Keratinocyte (primary cell): Measurements from ENCODE around the gene RGMA. TPM values are rescaled to one million over a fixed set of nuclear protein-coding genes. Genes with fewer than 3 reads are reported as not detected.

Source experiments
- DNase-seq: peaks from one replicate; pipeline ENCODE4 v3.0.0-alpha.2; 2011; ENCODE audit warnings: low read depth, missing footprints, low spot score
- FAIRE-seq: peaks from 2 replicates; lab custom pipeline; 2011; peaks lifted over from hg19 to GRCh38; lab: Jason Lieb, UNC
- H2AFZ ChIP-seq: 2 replicates; pipeline ENCODE4 v1.6.0; 2012; ENCODE audit warnings: low read length, control low read depth, inconsistent platforms; ENCODE audit not compliant: control insufficient read depth
- H3K27ac ChIP-seq: 2 replicates; pipeline ENCODE4 v1.5.1; 2011; ENCODE audit warnings: low read length; ENCODE audit not compliant: control insufficient read depth, insufficient read depth
- H3K27me3 ChIP-seq: 3 replicates; pipeline ENCODE4 v1.6.0; 2011; ENCODE audit warnings: low read length; ENCODE audit not compliant: control insufficient read depth, insufficient read depth; ENCODE audit errors: extremely low read depth
- H3K36me3 ChIP-seq, 2 experiments: 2 replicates in 1 of 2; 3 replicates in 1 of 2; pipeline ENCODE4 v1.5.1; 2011; ENCODE audit warnings: low read length in 2 of 2, mild to moderate bottlenecking in 1 of 2; ENCODE audit not compliant: control insufficient read depth in 2 of 2, insufficient read depth in 2 of 2; ENCODE audit errors: extremely low read depth in 1 of 2
- H3K4me1 ChIP-seq: 3 replicates; pipeline ENCODE4 v1.5.1; 2011; ENCODE audit warnings: low read length; ENCODE audit not compliant: control insufficient read depth, insufficient read depth; ENCODE audit errors: extremely low read depth
- H3K4me2 ChIP-seq: 3 replicates; pipeline ENCODE4 v1.6.0; 2011; ENCODE audit warnings: low read depth, low read length; ENCODE audit not compliant: control insufficient read depth, insufficient read depth; ENCODE audit errors: extremely low read depth
- H3K4me3 ChIP-seq, 3 experiments: fragments of 200-600 bp in 1 of 3; sonication (generic) in 1 of 3; 2 replicates in 2 of 3; 3 replicates in 1 of 3; pipeline ENCODE4 v1.5.1; 2011 to 2016; ENCODE audit warnings: low read length in 3 of 3, mild to moderate bottlenecking in 3 of 3, control low read depth in 2 of 3, inconsistent platforms in 1 of 3, low read depth in 1 of 3, mixed read lengths in 1 of 3, mixed run types in 1 of 3, moderate library complexity in 1 of 3; ENCODE audit not compliant: control insufficient read depth in 2 of 3, insufficient read depth in 2 of 3; ENCODE audit errors: extremely low read depth in 1 of 3
- H3K79me2 ChIP-seq: 2 replicates; pipeline ENCODE4 v1.6.0; 2012; ENCODE audit warnings: low read length; ENCODE audit not compliant: control insufficient read depth, insufficient read depth
- H3K9ac ChIP-seq: 3 replicates; pipeline ENCODE4 v1.6.0; 2011; ENCODE audit warnings: low read length; ENCODE audit not compliant: control insufficient read depth, insufficient read depth; ENCODE audit errors: extremely low read depth
- H3K9me1 ChIP-seq: 3 replicates; pipeline ENCODE4 v1.6.0; 2011; ENCODE audit warnings: low read length; ENCODE audit not compliant: control insufficient read depth, insufficient read depth; ENCODE audit errors: extremely low read depth
- H3K9me3 ChIP-seq: 2 replicates; pipeline ENCODE4 v1.5.1; 2012; ENCODE audit warnings: low read depth, low read length; ENCODE audit not compliant: control insufficient read depth
- H4K20me1 ChIP-seq: 3 replicates; pipeline ENCODE4 v1.6.0; 2011; ENCODE audit warnings: low read length; ENCODE audit not compliant: control insufficient read depth, insufficient read depth; ENCODE audit errors: extremely low read depth
- CTCF ChIP-seq, 3 experiments: IDR thresholded peaks in 1 of 3; conservative IDR thresholded peaks in 1 of 3; optimal IDR thresholded peaks in 1 of 3; 2 replicates in 2 of 3; 3 replicates in 1 of 3; pipeline versions ENCODE3 to v1.5.1; 2011; ENCODE audit warnings: low read length in 3 of 3, mild to moderate bottlenecking in 3 of 3, moderate library complexity in 2 of 3, control low read depth in 1 of 3, inconsistent platforms in 1 of 3; ENCODE audit not compliant: insufficient read depth in 2 of 3; ENCODE audit errors: extremely low read depth in 1 of 3
- EZH2 ChIP-seq: IDR thresholded peaks from one replicate; pipeline ENCODE4 v1.6.1; 2012; ENCODE audit warnings: inconsistent platforms, mild to moderate bottlenecking, low read length, moderate library complexity
- dilution Hi-C: fragments of 300-500 bp; cut with MboI; formaldehyde crosslinking; loops from one replicate; pipeline ENCODE4 v1.7.0; 2020; ENCODE audit warnings: low sequenced_read_pairs; ENCODE audit not compliant: extremely low pct_ligation_motif_present
- polyA plus RNA-seq, 5 experiments: library from polyadenylated mRNA; depleted of rRNA in 3 of 5; stranded (reverse) in 3 of 5; stranded (forward) in 1 of 5; unstranded in 1 of 5; fragments of >200 nt; gene quantifications; 1 replicate in 1 of 5; 2 replicates in 3 of 5; 3 replicates in 1 of 5; pipeline versions ENCODE4 v1.2.1 to v1.2.3, GENCODE V29; 2011 to 2012; ENCODE audit warnings: missing spikeins in 2 of 5, low read depth in 1 of 5, low replicate concordance in 1 of 5

Gene RGMA
- polyA plus RNA-seq, 1 donor (not counting 4 experiments of a cell fraction or from before 2014, with no cell fraction given): 0.18 TPM

DNA sequence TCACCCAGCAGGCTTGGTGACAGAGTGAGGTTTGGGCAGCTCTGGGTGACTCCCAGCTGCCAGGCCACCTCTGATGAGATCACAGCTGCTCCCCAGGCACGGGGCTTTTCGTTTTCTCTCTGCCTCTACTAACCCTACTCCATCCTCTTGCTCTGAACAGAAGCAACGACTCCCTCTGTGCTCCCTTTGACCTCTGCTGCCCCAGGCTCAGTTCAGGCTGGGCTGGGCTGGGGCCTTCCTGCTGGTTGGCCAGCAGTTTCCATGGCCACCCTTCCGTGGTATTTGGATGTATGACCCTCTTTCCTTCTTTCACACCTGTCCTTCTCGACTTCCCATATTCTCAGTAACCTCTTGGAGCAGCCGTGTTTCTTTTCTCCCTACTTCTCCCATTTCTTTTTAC is 8.6 kb downstream of the RGMA start:
- no peak overlapping the region for H3K4me2 ChIP-seq
- no peak for DNase-seq
- no peak overlapping the region for H3K9ac ChIP-seq
- H3K4me1 ChIP-seq: no peaks in the 10 kb centered on the region
- H3K9me3 ChIP-seq: no peaks in the 10 kb centered on the region
- H3K9me1 ChIP-seq: no peaks in the 10 kb centered on the region
- H4K20me1 ChIP-seq: no peaks in the 10 kb centered on the region
- peaks cover 14% of the 10 kb centered on the region for H3K27me3 ChIP-seq
- no peaks in the 10 kb centered on the region for H3K36me3 ChIP-seq
- no peak overlapping the region for H3K4me3 ChIP-seq
- dilution Hi-C loops: no loop called here
- no peak overlapping the region for H2AFZ ChIP-seq
- H3K79me2 ChIP-seq: no peaks in the 10 kb centered on the region
- FAIRE-seq: no peak
- TF ChIP-seq EZH2 (no peak), CTCF (optimal IDR thresholded peaks at IDR 0.05 in 1 of 3, IDR thresholded peaks at IDR 0.05 in 1 of 3, conservative IDR thresholded peaks at IDR 0.05 in 1 of 3; ENCODE audit: extremely low read depth in 1 of 3, insufficient read depth in 2 of 3, low read length in 3 of 3) (no peak)
- H3K27ac ChIP-seq: no peak overlapping the region

GRCh38 chr15:93076875-93077274 is 12.1 kb downstream of the RGMA start:
- H3K4me2 ChIP-seq: no peak overlapping the region
- H3K79me2 ChIP-seq: no peaks in the 10 kb centered on the region
- H2AFZ ChIP-seq: no peak overlapping the region
- H3K9me1 ChIP-seq: no peaks in the 10 kb centered on the region
- H3K36me3 ChIP-seq: no peaks in the 10 kb centered on the region
- no peak overlapping the region for H3K9ac ChIP-seq
- H3K27ac ChIP-seq: no peak overlapping the region
- H3K9me3 ChIP-seq: no peaks in the 10 kb centered on the region
- no peak overlapping the region for H3K4me3 ChIP-seq
- H3K27me3 ChIP-seq: peaks cover 38% of the 10 kb centered on the region
- DNase-seq (no peak), FAIRE-seq (no peak)
- TF ChIP-seq CTCF (optimal IDR thresholded peaks at IDR 0.05 in 1 of 3, IDR thresholded peaks at IDR 0.05 in 1 of 3, conservative IDR thresholded peaks at IDR 0.05 in 1 of 3; ENCODE audit: extremely low read depth in 1 of 3, insufficient read depth in 2 of 3, low read length in 3 of 3) (no peak), EZH2 (no peak)
- peaks cover 2% of the 10 kb centered on the region for H3K4me1 ChIP-seq
- dilution Hi-C loops: no loop called here
- no peaks in the 10 kb centered on the region for H4K20me1 ChIP-seq
